HEK293T (cell line): ENCODE results near the gene LRMDA.

Experiments used
- SUZ12 ChIP-seq: fragments of 450-650 bp; IDR thresholded peaks from 2 replicates; pipeline ENCODE4 v1.6.1; 2016; ENCODE audit warnings: mild to moderate bottlenecking
- TARDBP ChIP-seq: fragments of 450-650 bp; IDR thresholded peaks from 2 replicates; pipeline ENCODE4 v1.6.1; 2016

DNA sequence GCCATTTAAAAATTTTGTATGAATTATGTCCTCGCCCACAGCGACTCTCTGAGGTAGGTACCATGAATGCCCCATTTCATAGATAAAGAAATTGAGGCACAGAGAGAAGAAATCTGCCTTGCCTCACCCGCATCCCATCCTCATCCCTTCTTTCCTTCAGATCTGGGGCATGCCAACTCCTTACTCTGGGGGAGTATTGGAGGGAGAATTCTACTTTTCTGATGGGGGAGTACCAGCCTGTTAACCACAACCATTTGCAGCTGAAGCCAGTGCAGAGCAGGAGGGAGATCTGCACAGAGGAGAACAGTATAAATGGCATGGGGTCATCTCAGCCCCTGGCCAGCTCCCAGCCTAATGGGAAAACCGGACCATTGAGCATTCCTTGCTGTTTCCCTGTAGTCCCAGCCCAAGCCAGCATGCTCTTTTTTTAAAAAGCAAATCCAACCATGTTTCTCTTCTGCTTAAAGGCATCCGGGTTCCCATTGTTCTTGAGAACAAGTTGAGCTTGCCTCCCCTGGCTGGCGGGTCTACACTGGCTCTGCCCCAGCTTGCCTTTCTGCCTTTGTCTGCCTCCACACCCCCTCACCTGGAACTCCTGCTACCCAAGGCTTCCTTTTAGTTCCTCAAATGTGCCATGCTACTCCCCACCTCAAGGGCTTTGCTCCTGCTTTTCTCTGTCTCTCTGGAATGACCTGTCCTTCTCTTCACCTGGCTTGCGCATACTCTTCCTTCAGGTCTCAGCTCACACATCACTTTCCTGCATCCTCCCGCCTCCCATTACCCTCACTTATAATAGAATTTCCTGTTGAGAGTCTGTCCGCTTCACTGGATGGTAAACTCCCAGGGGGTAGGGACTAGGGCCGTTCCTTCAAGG lies 21.1 kb upstream of the LRMDA start:
- TF ChIP-seq TARDBP, result no peak
- TF ChIP-seq SUZ12, result no peak
